GM21360 (cell line): ENCODE results near the gene SMAD3.

Experiments used
- ATAC-seq: cut with Tn5 transposase; IDR thresholded peaks from one replicate; pipeline ENCODE4 v1.9.1; 2021; ENCODE audit warnings: mild to moderate bottlenecking, moderate library complexity; ENCODE audit not compliant: unreplicated experiment

SMAD3 gene

DNA sequence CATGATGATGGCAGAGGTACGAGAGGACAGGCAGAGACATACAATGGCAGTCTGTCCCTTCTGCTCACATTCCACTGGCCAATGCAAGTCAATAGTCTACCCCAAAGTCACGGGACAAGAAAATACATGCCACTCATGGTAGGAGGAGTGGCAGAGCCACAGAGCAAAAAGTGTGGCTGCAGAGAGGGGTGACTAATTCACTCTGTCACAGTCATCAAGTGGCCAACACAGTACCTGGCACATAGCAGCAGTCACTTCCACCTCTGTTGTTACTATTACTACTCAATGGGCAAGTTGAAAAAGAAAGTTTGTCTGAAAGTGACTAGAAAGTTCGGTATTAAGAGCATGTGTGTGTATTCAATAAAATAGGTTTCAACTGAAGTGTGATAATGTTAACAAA is 91.4 kb downstream of the SMAD3 start:
- ATAC-seq: no peak

DNA sequence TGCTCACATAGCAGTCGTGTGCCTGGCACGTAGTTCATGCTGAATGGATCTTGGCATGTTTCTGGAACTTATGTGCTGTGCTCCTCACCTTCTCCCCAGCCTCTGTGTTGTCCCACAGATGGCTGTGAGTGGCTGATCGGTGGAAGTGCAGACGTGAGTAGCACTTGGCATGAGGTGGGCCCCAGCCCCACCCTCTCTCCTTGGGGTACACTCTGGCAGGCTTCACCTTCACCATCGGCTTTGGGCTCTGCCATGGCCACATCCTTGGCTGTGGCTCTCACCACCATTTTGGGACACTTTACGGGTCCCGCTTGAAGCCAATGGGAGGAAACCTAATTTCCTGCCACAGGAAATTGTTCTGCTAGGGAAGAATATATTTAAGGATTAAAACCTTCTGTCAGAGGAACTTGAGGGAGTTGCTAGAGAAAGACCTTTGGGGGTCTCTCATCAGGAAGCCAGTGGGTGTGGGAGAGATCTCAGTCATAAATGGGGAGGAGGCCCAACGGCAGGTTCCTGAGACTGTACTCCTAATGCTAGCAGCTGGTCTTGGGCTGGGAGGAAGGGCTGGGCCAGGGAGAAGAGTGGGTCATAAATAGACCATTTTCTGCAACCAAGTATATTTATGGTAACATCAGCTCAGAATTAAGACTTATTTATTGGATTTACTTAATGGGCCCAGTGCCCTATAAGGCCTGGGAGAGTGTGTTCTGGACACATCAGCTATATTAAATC is 92.3 kb downstream of the SMAD3 start:
- no peak for ATAC-seq

DNA sequence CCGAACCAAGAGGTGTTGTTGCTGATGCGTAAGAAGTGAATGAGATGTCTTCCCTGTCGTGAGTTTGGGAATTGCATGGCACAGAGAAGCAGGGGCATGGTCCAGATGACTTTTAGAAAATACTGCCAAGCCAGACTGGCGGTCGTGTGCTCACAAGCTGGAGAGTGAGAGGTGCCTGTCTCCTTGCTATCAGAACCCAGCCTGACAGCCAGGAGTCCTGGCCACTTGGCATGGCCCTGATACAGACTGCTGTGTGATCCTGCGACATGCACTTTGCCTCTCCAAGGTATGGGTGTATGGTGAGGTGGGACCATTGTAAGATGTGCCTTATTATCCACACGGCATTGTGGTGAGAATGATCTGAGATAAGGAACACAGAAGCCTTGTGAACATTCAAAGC is 93.0 kb downstream of the SMAD3 start:
- no peak for ATAC-seq

DNA sequence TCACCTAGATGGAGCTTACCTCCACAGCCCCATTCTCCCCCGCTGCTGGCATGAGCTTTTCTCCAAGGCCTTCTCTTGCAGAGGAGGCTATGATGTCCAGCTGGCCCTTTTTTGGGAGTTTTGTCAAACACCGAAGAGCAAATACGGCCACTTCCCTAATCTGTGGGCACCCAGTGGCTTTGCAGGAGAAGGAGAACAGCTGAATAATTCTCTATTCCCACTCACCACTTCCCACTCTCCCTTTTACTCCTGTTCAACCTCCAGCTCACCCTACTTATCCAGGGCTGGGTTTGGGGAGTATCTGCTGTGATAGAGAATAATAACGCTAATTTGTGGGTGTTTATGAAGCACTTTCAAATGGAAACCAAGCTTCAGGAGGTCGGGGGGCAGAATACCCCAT is 96.0 kb downstream of the SMAD3 start:
- no peak for ATAC-seq

DNA sequence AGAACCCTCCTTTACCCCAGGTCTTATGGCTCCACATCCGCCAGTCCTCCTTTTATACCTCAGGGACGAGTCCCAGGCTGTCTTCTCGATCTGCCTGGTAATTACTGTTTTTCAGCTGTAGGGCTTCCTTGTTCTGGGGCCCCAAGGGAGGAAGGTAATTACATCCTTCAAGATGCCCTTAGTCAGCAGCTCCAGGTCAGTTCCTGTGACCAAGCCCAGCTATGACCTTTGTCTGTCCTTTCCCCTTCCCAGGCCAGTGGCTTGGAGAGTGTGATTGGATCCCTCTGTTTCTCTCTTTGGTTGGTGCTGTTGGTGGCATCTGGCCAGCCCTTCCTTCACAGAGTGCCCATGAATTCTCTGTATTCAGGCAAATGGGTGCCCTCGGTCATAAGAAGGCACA is 96.5 kb downstream of the SMAD3 start:
- no peak for ATAC-seq

DNA sequence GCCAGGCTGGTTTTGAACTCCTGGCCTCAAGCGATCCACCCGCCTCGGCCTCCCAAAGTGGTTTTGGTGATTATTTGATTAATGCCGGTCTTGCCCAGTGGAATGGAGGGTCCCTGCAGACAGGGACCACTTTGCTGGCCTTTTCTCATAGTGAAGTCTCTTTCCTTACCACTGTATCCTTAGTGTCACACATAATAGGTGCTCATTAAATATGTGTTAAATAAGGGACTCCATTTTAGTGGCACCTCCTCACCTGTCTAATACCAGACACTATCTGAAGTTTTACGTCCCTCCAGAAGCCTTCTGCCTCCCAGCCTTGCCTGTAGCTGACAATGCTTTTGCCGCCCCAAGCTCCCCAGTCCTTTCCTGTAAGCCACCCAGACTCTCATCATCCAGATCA is 97.8 kb downstream of the SMAD3 start:
- no peak for ATAC-seq

DNA sequence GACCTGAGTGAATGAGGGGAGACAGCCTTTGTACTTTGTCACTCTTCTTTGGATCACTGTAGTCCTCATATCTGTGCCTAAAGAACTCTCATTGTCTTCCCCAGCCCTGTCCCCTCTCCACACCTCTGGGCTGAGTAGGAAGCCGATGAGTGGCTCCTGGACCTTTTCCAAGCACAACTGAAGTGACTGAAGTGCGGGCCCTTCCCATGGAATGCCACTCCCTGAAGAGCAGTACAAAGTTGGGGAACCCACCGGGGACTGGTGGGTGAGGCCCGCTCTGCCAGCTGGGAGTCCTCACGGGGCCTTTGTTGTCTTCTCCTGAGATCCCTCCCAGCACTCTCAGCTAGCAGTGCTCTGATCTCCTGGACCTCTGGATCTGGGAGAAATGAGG is 99.0 kb downstream of the SMAD3 start:
- no peak for ATAC-seq

DNA sequence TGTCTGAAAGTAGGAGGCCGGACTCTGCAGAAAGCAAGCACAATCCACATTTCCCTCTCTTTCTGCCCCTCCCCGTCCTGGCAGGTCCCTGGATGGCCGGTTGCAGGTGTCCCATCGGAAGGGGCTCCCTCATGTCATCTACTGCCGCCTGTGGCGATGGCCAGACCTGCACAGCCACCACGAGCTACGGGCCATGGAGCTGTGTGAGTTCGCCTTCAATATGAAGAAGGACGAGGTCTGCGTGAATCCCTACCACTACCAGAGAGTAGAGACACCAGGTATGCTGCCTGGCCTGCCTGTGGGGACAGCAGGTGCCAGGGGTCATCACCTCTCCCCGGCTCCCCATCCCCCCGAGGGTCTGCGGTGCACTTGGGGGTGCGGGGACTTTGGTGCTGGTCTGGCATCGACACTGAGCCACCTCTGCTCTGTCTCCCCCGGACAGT is 99.4 kb downstream of the SMAD3 start:
- ATAC-seq: no peak

DNA sequence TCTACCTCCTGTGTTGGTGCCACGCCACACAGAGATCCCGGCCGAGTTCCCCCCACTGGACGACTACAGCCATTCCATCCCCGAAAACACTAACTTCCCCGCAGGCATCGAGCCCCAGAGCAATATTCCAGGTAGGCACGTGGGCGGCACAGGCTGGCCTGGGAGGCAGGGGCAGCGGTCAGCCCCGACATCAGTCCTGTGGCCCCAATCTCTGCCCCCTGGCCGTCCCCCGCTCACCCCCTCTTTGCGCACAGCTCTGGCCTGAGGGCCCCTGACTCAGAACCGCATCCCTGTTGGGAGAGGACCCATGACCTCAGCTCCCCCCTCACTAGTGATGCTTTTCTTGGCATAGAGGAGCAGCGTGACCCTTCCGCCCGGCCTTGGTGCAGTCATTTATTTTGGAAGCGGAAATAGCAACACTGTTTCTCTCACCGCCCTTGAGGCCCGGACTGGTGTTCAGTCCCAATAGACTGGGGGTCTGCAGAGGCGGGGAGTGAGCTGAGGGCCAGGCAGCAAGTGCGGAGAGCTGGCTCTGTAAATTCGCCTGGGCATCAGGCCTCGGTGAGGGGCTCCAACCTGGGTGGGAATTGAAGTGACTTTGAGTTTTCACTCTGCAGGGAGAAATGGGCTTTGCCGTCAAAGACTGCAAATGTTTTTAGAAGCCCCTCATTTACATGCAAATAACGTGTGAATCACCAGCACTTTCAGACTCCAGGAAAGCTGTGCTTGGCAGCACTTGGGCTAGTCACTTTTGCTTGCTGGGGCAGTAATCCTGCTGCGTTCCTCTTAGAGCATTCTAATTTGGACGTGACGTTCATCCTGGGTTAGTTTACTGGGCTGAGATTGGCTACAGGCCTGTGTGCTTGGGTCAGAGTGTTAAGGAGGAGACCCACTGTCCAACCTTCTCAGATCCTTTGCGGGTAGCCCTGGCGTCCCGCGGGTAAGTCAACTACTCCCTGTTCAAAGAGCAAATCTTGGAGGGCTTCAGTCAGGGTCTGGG is 100.2 kb downstream of the SMAD3 start:
- ATAC-seq: no peak

DNA sequence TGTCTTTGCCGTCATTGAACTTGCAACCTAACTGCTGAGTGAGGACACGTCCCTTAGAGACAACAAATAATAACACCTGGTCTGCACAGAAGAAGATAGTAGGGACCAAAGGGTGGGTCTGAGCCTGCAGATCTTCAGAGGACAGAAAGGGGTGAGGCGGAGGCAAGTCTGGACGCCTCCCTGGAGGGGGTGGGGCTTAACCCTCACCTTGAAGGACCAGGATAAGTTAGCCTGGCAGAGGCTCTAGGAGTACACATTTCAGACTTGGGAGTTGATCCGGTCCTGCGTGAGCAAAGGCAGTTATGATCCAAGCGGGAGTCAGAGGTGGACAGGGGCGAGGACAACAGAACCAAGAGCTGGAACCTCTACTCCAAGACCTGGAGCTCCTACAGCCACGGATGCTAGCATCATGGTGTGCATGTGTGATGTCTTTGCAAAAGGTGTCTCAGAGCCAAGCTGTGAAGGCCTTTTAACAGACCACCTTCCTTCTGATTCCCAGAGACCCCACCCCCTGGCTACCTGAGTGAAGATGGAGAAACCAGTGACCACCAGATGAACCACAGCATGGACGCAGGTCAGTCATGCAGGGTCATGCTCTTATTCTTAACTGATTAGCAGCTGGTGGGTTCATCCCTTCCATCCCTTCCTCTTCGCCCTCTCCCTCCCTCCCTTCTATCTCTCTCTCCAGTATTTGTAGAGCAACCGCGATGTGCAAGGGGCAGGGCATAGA is 101.0 kb downstream of the SMAD3 start:
- no peak for ATAC-seq

DNA sequence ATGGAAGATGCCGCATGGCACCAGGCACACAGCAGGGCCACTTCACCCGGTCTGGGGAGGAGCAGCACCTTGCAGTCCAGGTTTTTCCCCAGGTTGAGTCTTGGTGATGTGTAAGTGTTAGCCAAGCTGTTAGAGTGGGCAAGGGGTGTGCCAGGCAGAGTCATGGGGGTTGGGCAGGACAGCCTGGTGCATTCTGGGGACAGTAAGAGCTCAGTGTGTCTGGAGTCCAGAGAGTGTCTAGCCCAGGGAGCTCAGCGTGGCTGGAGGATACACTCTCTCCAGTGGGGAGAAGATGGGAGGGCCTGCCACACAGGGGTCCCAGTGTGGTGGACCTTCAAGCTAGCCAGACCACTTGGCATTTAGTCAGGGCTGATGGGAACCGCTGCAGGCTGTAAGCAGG is 101.7 kb downstream of the SMAD3 start:
- no peak for ATAC-seq

DNA sequence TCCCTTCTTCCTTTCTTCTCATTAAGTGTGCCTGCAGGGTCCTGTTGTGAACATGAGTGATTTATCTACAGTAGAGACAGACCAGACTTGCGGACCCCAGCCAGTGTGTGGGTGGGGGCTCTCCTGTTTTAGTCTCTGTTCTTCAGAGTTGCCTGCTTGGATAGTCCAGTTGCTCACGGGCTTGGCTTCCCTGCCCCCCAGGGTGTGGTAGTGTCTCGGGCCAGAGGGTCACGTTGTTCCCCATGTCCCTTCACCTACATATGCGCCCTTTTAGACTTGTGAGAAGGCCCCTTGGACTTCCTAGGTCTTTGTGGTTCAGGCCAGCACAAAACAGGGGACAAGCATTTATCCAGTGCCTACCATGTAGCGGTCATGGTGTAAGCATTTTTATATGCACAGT is 103.3 kb downstream of the SMAD3 start:
- ATAC-seq: no peak

DNA sequence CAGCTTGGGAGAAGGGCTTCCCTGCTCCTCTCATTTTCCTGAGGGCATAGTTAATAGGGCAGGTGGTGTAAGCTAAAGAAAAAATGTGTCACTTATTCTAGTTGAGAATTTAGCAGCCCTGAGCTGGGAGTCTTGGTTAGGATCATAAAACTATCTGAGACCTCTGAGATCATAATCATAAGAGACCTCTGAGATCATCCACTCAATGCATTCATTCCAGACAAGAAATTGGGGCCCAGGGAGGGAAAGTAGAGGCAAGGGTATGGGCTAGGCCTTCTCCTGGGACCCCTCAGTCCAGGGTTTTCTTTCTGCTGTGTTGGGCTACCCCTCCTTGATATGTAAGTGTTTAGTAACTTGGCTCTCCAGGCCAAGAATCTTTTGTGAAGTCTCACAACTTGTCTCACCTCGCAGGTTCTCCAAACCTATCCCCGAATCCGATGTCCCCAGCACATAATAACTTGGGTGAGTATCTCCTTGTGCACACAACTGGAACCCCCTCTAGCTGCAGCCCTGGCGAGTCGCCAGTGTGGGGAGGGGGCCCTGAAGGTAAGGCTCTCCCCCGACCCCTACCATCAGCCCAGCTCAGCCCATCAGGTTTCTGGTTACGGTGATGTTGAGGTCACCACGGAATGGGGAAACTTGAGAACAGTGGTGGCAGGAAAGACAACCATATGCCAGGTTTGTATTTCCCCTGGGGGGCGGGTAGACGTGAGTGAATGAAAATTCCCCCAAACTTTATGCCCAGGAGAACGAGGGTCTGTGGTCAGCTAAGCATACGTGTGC is 104.9 kb downstream of the SMAD3 start:
- ATAC-seq: no peak

DNA sequence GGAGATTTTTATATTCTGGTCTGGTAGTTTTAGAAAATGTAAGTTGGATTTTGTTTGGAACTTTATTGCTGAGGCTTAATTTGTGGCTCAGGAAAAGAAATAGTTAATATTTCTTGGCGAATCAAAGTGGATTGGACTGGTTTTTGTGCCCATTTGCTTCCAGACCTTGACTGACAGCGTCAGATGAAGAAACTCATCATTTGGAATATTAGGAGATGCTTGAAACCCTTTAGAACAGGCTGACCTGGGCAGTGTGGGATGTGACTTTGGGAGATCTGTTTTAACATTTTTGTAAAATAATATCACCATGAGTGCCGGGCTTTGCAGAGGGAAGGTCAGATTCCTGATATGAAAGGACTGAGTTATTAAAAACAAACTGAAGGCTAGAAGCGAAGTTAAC is 106.1 kb downstream of the SMAD3 start:
- ATAC-seq: no peak

DNA sequence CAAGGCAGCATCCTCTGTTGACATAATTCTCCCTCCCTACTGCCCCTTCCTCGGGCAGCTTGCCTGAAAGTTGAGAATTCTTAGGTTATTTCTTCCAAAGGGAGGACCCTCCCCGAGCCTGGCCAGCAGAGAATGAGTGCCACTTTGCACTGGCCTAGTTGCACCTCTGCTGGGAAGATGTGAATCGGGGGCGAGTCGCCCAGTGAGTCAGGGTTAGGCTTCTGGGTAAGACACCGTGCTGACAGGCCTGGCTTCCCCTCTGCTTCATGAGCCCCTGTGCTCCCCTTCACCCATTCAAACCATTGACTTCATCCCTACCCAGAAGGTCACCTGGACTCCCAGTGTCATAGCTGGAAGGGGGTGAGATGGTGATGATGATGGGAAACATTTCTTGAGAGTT is 106.8 kb downstream of the SMAD3 start:
- ATAC-seq: no peak

DNA sequence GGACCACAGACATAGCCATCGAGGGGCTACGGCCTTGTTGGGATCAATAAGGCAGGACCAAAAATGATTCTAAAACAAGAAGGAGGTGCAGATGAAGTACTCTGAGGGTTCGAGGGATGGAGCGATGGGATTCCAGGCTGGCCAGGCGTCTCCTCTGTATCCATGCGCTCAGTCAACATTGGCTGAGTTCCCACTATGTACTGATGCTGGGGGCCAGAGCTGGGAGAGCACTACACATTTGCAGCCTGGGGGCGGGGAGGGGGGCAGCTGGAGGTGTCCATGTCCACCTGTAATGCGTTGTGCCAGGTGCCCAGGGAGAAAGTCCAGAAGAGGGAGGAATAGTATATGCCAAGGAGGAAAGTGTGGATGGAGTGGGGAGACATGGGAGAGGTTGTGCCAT is 107.6 kb downstream of the SMAD3 start:
- ATAC-seq: no peak

DNA sequence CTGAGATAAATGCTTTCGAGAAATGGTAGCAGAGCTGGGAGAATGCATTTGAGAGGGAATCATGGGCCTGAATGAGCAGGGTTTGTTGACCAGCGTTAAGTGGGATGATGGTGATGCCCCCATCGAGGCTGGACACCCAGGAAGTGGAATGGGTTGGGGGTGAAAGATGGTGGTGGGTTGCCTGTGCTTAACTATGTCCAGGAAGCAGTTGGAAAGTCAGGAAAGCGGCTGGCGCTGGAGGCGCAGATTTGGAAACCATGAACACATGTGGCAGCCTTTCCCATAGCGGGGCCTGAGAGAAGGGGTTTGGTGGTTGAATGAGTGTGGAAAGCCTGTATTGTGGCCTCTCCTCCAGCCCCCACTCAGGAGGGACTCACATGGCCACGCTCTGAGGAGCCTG is 108.4 kb downstream of the SMAD3 start:
- no peak for ATAC-seq

DNA sequence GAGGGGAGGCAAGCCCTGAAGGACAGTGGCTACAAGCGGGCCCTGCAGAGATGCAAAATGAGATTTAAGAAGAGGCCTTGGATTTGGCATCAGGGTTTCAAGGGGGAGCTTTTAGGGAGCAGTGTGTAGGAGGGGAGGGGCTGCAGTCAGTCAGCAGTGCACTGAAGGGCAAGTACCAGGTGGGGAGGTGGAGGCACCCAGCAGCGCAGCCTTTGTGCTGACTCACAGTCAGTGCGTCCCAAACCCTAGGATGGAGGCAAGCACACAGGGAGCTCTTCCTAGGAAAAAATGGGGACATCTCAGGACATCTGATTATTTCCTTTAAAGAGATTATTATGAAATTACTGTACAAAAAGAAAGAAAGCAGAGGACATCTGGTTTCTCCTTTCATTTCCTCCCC is 109.0 kb downstream of the SMAD3 start:
- no peak for ATAC-seq

DNA sequence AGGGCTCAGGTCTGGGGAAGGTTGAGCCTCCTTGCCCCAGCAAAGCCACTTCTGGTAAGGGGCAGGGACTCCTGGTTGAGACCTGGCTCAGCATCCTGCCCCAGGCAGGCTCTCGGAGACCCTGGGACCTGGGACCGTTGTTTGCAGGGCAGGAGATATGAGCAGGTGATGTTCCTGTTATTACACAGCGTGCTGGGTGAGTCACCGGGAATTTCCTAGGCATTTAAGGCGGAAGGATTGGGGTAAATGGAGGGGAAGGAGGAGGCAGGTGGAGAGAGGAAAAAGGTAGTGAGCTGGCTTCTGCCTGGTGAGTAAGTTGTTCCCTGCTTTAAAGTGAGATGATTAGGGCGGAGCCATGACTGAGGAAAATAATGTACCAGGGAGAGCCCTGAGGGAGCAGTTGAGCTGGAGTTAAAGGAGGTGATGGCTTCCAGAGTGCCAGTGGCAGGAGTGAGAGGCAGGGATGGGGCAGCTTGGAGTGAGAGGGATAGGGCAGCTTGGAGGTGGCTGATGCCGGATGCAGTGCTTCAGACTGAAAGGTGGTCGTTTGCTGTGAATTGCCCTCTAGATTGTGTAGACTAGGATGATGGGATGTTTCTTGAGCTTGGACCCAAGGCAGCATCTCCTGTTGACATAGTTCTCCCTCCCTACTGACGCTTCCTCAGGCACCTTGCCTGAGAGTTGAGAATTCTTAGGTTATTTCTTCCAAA is 109.6 kb downstream of the SMAD3 start:
- ATAC-seq: no peak

DNA sequence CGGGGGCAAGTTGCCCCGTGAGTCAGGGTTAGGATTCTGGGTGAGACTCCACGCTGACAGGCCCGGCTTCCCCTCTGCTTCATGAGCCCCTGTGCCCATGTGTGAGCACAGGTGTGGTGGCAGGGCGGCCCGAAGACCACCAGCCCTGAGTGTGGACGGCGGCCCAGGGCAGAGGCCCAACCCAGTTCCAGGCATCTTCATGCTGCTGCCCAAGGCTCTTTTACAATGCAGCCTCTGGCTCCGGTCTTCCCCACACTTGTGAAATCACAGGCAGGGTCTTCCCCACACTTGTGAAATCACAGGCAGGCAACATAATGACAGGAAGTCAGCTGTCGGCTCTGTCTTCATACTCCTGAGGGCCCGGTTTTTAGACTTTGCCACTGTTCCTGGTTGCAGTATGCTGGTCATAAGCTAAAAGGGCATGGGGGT is 110.3 kb downstream of the SMAD3 start:
- no peak for ATAC-seq
